Lower leg skin (tissue), 3 donors: Measurements from ENCODE around the gene C9orf152.

Source experiments
- POLR2A ChIP-seq, 2 donors: fragments of 450-650 bp; IDR thresholded peaks; one replicate each; pipeline ENCODE4 v1.6.1; 2016 to 2017; ENCODE audit warnings: antibody characterized with exemption in 2 of 2, mild to moderate bottlenecking in 1 of 2, moderate library complexity in 1 of 2
- TF ChIP-seq, protein P1 (sequence below), 3 donors: fragments of 450-650 bp; IDR thresholded peaks; one replicate each; pipeline ENCODE4 v1.5.1; 2016; ENCODE audit warnings: antibody characterized with exemption in 3 of 3, mild to moderate bottlenecking in 3 of 3, moderate library complexity in 2 of 3

DNA sequence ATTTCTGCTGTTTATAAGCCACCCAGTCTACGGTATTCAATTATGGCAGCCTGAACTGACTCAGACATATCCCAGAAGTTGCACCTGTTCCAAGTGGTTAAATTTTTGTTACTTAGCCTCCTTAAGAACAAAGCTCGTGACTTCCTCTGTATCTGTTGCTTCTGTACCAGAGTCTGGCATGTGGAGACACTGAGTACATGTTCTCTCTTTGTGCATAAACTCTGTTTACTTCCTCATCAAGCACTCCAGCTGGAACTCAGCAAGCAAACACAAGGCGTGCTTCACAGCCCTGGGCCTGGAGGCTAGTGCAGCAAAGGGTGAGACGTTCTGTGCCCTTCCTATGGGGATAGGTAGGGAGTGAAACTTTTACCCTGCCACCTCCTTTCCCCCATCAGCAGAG lies 19.0 kb downstream of the C9orf152 start:
- TF ChIP-seq, protein P1, sequence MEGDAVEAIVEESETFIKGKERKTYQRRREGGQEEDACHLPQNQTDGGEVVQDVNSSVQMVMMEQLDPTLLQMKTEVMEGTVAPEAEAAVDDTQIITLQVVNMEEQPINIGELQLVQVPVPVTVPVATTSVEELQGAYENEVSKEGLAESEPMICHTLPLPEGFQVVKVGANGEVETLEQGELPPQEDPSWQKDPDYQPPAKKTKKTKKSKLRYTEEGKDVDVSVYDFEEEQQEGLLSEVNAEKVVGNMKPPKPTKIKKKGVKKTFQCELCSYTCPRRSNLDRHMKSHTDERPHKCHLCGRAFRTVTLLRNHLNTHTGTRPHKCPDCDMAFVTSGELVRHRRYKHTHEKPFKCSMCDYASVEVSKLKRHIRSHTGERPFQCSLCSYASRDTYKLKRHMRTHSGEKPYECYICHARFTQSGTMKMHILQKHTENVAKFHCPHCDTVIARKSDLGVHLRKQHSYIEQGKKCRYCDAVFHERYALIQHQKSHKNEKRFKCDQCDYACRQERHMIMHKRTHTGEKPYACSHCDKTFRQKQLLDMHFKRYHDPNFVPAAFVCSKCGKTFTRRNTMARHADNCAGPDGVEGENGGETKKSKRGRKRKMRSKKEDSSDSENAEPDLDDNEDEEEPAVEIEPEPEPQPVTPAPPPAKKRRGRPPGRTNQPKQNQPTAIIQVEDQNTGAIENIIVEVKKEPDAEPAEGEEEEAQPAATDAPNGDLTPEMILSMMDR (IDR thresholded peaks at IDR 0.05), result no peak
- no peak for TF ChIP-seq POLR2A (IDR thresholded peaks at IDR 0.05)
